ENCODE results near the gene ACTR1B. TPM values are rescaled to one million over a fixed set of nuclear protein-coding genes. Genes with fewer than 3 reads are reported as not detected.

The ACTR1B gene
- total RNA-seq, 2 experiments from 2014 or later, result 113 to 114 TPM

DNA sequence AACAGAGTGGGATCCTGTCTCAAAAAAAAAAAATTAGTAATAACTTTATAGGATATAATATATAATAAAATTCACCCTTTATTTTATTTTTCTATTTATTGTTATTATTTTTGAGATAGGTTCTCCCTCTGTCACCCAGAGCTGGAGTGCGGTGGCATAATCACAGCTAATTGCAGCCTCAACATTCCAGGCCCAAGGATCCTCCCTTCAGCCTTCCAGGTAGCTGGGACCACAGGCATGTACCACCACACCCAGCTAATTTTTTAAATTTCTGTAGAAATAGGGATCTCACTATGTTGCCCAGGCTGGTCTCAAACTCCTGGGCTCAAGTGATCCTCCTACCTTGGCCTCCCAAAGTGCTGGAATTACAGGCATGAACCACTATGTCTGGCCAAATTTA is 6.6 kb upstream of the ACTR1B start:
- Mint-ChIP-seq H3K9me3 (no peaks in the 10 kb centered on the region), H3K27me3 (no peaks in the 10 kb centered on the region), H3K36me3 (no peaks in the 10 kb centered on the region), H3K27ac (no peak overlapping the region), H3K4me1 (ENCODE audit: low read depth) (peaks cover 15% of the 10 kb centered on the region), H3K4me3 (no peak overlapping the region)
- intact Hi-C loops (cut with micrococcal nuclease), result no loop called here
- POLR2A ChIA-PET, result interaction anchor here (1.0 kb wide), 1 partner anchor 25 kb away, joined by 4 read pairs; the partner anchor contains the start of gene COX5B
- no peak for DNase-seq
- CTCF ChIA-PET, result interaction anchor here (0.9 to 2.0 kb wide), 3 partner anchors 29 to 79 kb away, joined by 3 to 7 read pairs (median 4); no protein-coding TSS in a partner anchor

DNA sequence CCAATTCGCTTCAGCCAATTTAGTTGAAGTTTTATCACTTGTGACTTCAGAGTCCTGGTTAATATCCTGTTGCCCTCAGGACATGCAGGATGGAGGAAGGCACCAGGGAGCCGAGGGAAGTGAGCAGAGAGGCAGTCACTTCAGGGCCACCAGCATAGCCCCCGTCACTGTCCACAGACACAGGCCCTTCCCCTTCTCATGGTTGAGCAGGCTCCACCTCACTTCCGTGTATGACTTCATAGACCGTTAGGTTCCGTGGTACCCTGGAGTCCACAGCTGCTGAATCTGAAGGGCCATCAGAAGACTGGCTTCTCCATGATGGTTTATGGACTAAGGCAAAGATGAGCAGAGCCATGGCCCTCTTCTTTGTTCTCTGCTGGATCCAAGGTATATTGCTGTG is 5.6 kb upstream of the ACTR1B start, which contains the start of gene C2orf92:
TSS of gene C2orf92 (plus strand) at position 266 of the 400 bp plus-strand sequence. CDS start at position 342, 76 bp downstream.
- intact Hi-C loops (cut with micrococcal nuclease), result no loop called here
- DNase-seq, result no peak
- H3K27ac Mint-ChIP-seq, result no peak within 1 kb of the TSS
- CTCF ChIA-PET, result interaction anchor here (0.9 to 2.0 kb wide), 3 partner anchors 30 to 79 kb away, joined by 3 to 7 read pairs (median 4); no protein-coding TSS in a partner anchor
- no peaks in the 10 kb centered on the region for H3K9me3 Mint-ChIP-seq
- H3K36me3 Mint-ChIP-seq, result no peaks in the 10 kb centered on the region
- no peak within 1 kb of the TSS for H3K4me3 Mint-ChIP-seq
- POLR2A ChIA-PET, result interaction anchor here (1.0 kb wide), 1 partner anchor 24 kb away, joined by 4 read pairs; the partner anchor contains the start of gene COX5B
- H3K4me1 Mint-ChIP-seq (ENCODE audit: low read depth), result peaks cover 20% of the 10 kb centered on the region
- H3K27me3 Mint-ChIP-seq, result no peaks in the 10 kb centered on the region

DNA sequence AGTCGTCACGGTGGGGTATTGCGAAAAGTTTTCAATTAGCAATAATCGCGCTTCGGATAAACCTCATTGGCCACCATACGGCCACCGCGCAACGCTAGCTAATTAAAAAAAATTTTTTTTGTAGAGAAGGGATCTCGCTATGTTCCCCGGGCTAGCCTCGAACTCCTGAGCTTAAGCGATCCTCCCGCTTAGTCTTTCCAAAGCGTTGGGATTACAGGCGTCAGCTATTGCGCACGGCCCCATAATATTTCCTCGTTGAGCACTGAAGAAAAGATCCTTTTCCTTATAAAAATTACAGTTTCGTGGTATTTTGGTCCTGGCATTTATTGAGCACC is 759 bp upstream of the ACTR1B start:
- ChIA-PET POLR2A (interaction anchor here (0.5 to 6.4 kb wide), 12 partner anchors 8 to 109 kb away, joined by 3 to 191 read pairs (median 4); partner anchors contain the start of genes ANKRD36B, COX5B and ZAP70), CTCF (interaction anchor here (0.9 to 8.1 kb wide), 16 partner anchors 9 to 84 kb away, joined by 3 to 114 read pairs (median 6); partner anchors contain the start of genes COX5B and ZAP70)
- peaks cover 10% of the 10 kb centered on the region for H3K36me3 Mint-ChIP-seq

DNA sequence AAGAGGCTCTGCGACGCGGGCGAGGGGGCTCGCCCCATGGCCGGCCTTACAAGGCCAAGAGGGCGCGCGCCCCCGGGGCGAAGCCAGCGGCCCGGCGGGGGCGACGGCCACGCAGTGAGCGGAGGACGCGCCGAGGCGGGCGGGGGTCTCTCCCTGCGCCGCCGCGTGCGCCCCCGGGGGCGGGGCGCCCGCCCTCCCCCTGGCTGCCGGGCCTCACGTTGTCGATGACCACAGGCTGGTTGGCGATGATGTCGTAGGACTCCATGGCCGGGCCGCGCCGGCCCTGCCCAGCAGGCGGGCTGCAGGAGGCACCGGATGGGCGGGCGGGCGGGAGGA is 250 bp downstream of the ACTR1B start:
- Mint-ChIP-seq H3K9me3 (no peaks in the 10 kb centered on the region), H3K27me3 (no peaks in the 10 kb centered on the region), H3K4me3 (peak overlapping the region; percentile 79), H3K4me1 (ENCODE audit: low read depth) (peaks cover 27% of the 10 kb centered on the region), H3K27ac (peak overlapping the region; percentile 93), H3K36me3 (peaks cover 11% of the 10 kb centered on the region)
- ChIA-PET POLR2A (interaction anchor here (0.5 to 6.4 kb wide), 14 partner anchors 9 to 80 kb away, joined by 3 to 191 read pairs (median 7); partner anchors contain the start of genes ANKRD36B, COX5B and ZAP70), CTCF (interaction anchor here (0.6 to 8.1 kb wide), 19 partner anchors 9 to 85 kb away, joined by 3 to 114 read pairs (median 6); partner anchors contain the start of genes ANKRD36B, COX5B and ZAP70)
- DNase-seq, result no peak
- intact Hi-C loops (cut with micrococcal nuclease), result loop anchor here (5.0 kb wide), 2 partner anchors 84 to 794 kb away; no protein-coding TSS in a partner anchor

More for the DNA sequence above, 759 bp upstream of the ACTR1B start:
- Mint-ChIP-seq H3K4me1 (ENCODE audit: low read depth) (peaks cover 27% of the 10 kb centered on the region), H3K27me3 (no peaks in the 10 kb centered on the region), H3K4me3 (peak overlapping the region; percentile 91), H3K27ac (peak overlapping the region; percentile 95), H3K9me3 (no peaks in the 10 kb centered on the region)
- no peak for DNase-seq
- intact Hi-C loops (cut with micrococcal nuclease), result loop anchor here (1.0 to 5.0 kb wide), 9 partner anchors 9 to 793 kb away; partner anchors contain the start of genes TMEM131 and ZAP70

DNA sequence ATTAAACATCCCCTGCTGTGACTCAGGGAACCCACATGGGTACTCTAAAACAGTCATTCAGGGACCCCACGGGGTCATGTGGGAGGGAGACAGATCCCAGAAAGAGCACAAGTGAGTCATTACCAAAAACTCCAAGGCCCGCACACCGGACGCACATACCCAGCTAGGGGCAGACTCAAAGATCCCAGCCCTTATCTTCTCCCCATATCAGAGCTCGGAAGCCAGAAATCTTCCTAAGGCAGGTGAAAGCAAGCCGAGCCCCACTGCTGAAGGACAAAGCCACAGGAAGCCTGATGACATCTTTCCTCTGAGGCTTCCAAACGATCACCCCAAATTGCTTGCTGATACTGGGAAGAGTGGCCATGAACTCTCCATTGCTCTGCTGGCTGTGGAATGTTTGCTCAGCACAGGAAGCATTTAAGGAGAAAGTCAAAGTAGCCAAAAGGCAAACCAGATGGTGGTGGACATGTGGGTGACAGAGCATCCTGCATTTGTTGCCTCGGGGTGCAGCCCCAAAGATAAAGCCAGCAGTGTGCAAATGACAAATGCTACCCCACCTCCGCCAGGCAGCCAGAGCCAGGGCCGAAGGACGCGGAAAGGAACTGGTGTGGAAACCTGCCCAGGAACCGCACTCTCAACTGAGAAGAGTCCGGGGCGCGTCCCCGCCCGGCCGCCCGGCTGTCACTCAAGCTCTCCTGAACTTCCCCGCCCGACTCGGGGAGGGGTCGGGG is 784 bp downstream of the ACTR1B start:
- H3K9me3 Mint-ChIP-seq, result no peaks in the 10 kb centered on the region
- intact Hi-C loops (cut with micrococcal nuclease), result loop anchor here (5.0 kb wide), 2 partner anchors 84 to 794 kb away; no protein-coding TSS in a partner anchor
- ChIA-PET CTCF (interaction anchor here (0.6 to 8.1 kb wide), 11 partner anchors 9 to 78 kb away, joined by 3 to 114 read pairs (median 6); partner anchors contain the start of genes ANKRD36B, COX5B and ZAP70), POLR2A (interaction anchor here (0.5 to 6.4 kb wide), 14 partner anchors 9 to 81 kb away, joined by 3 to 191 read pairs (median 6); partner anchors contain the start of genes ANKRD36B, COX5B and ZAP70)
- H3K27me3 Mint-ChIP-seq, result no peaks in the 10 kb centered on the region
- H3K27ac Mint-ChIP-seq, result peak overlapping the region; percentile 93
- H3K4me3 Mint-ChIP-seq, result peak overlapping the region; percentile 79
- H3K36me3 Mint-ChIP-seq, result peaks cover 16% of the 10 kb centered on the region
- H3K4me1 Mint-ChIP-seq (ENCODE audit: low read depth), result peaks cover 27% of the 10 kb centered on the region
- DNase-seq, result peak; percentile 93

DNA sequence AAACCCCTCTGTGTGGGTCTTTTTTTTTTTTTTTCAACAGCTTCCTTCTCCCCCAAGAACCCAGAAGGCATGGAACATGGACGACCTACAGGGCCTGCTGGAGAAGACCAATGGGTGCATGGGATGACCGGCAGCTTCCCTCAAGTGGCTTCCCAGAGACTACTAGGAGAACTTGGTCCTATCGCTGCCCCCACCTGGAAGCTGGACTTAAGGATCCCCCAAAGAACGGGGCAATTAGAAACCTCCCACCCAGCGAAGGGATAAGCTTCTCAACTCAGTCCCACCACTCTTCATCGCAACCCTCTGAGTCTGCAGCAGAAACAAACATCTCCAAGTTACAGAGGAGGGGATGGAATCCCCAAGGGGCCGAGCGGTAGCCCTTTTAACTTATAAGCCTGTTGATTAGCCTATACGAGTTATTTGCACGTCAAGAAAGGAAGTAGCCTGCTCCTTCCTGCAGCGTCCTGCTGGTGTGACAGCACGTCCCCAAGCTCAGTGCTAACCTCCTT is 1.4 kb downstream of the ACTR1B start:
- no peaks in the 10 kb centered on the region for H3K27me3 Mint-ChIP-seq
- CTCF ChIA-PET, result interaction anchor here (1.2 to 8.1 kb wide), 7 partner anchors 12 to 72 kb away, joined by 4 to 114 read pairs (median 8); partner anchors contain the start of genes ANKRD36B, COX5B and ZAP70
- intact Hi-C loops (cut with micrococcal nuclease), result loop anchor here (5.0 kb wide), 2 partner anchors 85 to 795 kb away; no protein-coding TSS in a partner anchor
- POLR2A ChIA-PET, result interaction anchor here (0.6 to 6.4 kb wide), 13 partner anchors 8 to 81 kb away, joined by 3 to 191 read pairs (median 6); partner anchors contain the start of genes ANKRD36B, COX5B and ZAP70
- H3K9me3 Mint-ChIP-seq, result no peaks in the 10 kb centered on the region
- H3K36me3 Mint-ChIP-seq, result peaks cover 19% of the 10 kb centered on the region
- peak overlapping the region; percentile 93 for H3K27ac Mint-ChIP-seq
- H3K4me1 Mint-ChIP-seq (ENCODE audit: low read depth), result peaks cover 27% of the 10 kb centered on the region
- DNase-seq, result no peak
- H3K4me3 Mint-ChIP-seq, result peak overlapping the region; percentile 79

DNA sequence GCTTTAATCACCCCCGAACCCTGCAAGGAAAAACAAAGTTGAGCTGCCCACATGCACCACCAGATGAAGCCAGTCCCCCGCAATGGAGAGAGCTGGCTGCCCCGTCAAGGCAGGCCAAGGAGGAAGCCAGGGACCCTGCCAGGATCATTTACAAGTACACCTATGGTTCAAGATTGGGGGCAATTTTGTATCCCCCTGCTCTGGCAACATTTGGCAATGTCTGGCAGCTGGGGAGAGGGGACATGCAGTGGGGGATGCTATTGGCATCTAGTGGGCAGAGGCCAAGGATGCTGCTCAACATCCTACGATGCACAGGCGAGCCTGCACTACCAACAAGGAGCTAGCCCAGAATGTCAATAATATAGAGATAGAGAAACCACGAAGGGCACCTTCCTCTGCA is 1.9 kb downstream of the ACTR1B start:
- POLR2A ChIA-PET, result interaction anchor here (0.9 to 6.4 kb wide), 8 partner anchors 11 to 72 kb away, joined by 4 to 191 read pairs (median 10); partner anchors contain the start of genes ANKRD36B, COX5B and ZAP70
- peak overlapping the region; percentile 49 for H3K27ac Mint-ChIP-seq
- CTCF ChIA-PET, result interaction anchor here (1.2 to 8.1 kb wide), 7 partner anchors 12 to 71 kb away, joined by 4 to 114 read pairs (median 8); partner anchors contain the start of genes ANKRD36B, COX5B and ZAP70
- H3K9me3 Mint-ChIP-seq, result no peaks in the 10 kb centered on the region
- peaks cover 24% of the 10 kb centered on the region for H3K36me3 Mint-ChIP-seq
- no peak for DNase-seq
- H3K4me1 Mint-ChIP-seq (ENCODE audit: low read depth), result peaks cover 27% of the 10 kb centered on the region
- intact Hi-C loops (cut with micrococcal nuclease), result loop anchor here (5.0 kb wide), 2 partner anchors 85 to 795 kb away; no protein-coding TSS in a partner anchor
- no peaks in the 10 kb centered on the region for H3K27me3 Mint-ChIP-seq
- H3K4me3 Mint-ChIP-seq, result peak overlapping the region; percentile 79

DNA sequence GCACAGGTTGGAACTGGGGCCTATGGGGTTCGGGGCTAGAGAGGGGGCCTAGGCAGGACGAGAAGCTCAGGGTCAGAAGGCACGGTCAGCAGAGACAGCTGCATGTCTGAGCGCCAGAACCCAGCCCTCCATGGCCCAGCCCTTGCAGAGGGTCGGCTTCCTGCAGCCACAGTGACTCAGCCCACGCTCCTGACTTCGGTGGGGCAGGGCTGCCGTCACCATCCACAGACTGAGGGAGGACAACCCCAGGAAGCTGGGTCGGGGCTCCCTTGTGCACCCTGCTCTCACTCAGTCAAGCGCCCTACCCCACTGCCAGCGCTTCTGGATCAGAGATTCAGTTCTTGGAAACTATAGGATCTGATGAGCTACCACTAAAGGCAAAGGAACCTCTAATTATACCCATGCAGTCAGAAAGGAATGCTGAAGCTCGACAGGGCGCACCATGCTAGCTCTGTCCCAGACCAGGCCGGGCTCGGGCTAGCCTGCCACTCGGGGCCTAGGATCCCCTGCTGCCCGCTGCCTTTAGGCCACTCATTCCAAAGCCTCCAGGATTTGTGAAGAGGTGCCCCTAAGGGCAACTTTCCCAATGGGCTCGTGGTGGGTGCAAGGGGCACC is 3.0 kb downstream of the ACTR1B start:
- POLR2A ChIA-PET, result interaction anchor here (4.8 to 6.4 kb wide), 2 partner anchors 12 to 53 kb away, joined by 34 to 191 read pairs; partner anchors contain the start of genes COX5B and ZAP70
- H3K9me3 Mint-ChIP-seq, result no peaks in the 10 kb centered on the region
- CTCF ChIA-PET, result interaction anchor here (1.1 to 8.1 kb wide), 3 partner anchors 13 to 70 kb away, joined by 3 to 114 read pairs (median 4); no protein-coding TSS in a partner anchor
- H3K27ac Mint-ChIP-seq, result no peak overlapping the region
- intact Hi-C loops (cut with micrococcal nuclease), result loop anchor here (5.0 kb wide), 2 partner anchors 86 to 796 kb away; no protein-coding TSS in a partner anchor
- peaks cover 30% of the 10 kb centered on the region for H3K36me3 Mint-ChIP-seq
- H3K27me3 Mint-ChIP-seq, result no peaks in the 10 kb centered on the region
- H3K4me3 Mint-ChIP-seq, result no peak overlapping the region
- peaks cover 27% of the 10 kb centered on the region for H3K4me1 Mint-ChIP-seq (ENCODE audit: low read depth)
- no peak for DNase-seq

DNA sequence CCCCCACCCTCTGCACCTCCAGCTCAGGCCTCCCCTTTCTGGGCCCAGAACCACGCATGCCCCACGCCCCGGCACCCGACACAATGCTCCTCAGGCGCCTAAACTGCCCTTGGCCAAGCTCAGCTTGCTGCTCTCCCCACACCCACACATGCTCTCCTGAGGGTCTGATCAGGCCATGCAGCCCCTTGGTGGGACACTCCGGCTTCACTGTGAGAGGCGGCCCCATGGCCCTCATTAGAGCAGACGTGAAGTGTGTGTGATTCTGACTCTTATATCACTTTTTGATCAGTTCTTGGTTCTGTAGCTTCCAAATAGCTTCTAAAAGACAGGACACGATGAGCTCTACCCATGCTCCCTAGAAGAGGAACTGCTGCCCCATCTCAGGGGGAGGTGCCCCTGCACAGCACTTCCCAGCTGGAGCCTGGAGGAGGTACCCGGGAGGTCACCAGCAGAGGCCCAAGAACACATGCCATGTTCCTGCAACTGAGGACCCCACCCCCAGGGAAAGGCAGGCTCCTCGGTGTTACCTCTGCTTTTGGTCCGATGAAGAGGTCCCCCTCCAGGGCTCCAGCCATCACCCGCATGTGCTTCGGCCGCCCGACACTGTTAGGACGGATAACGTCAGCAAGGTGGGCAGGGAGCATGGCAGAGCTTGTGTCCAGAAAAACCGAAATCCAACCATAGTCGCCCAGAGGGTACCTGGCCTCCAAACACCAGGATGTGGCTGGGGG is 3.6 kb downstream of the ACTR1B start:
- CTCF ChIA-PET, result interaction anchor here (1.1 to 8.1 kb wide), 3 partner anchors 13 to 69 kb away, joined by 3 to 114 read pairs (median 4); no protein-coding TSS in a partner anchor
- POLR2A ChIA-PET, result interaction anchor here (4.8 to 6.4 kb wide), 2 partner anchors 12 to 53 kb away, joined by 34 to 191 read pairs; partner anchors contain the start of genes COX5B and ZAP70
- DNase-seq, result no peak
- peaks cover 28% of the 10 kb centered on the region for H3K4me1 Mint-ChIP-seq (ENCODE audit: low read depth)
- no peak overlapping the region for H3K27ac Mint-ChIP-seq
- H3K4me3 Mint-ChIP-seq, result no peak overlapping the region
- no peaks in the 10 kb centered on the region for H3K9me3 Mint-ChIP-seq
- H3K27me3 Mint-ChIP-seq, result no peaks in the 10 kb centered on the region
- peaks cover 35% of the 10 kb centered on the region for H3K36me3 Mint-ChIP-seq
- intact Hi-C loops (cut with micrococcal nuclease), result loop anchor here (5.0 kb wide), 2 partner anchors 87 to 797 kb away; no protein-coding TSS in a partner anchor

DNA sequence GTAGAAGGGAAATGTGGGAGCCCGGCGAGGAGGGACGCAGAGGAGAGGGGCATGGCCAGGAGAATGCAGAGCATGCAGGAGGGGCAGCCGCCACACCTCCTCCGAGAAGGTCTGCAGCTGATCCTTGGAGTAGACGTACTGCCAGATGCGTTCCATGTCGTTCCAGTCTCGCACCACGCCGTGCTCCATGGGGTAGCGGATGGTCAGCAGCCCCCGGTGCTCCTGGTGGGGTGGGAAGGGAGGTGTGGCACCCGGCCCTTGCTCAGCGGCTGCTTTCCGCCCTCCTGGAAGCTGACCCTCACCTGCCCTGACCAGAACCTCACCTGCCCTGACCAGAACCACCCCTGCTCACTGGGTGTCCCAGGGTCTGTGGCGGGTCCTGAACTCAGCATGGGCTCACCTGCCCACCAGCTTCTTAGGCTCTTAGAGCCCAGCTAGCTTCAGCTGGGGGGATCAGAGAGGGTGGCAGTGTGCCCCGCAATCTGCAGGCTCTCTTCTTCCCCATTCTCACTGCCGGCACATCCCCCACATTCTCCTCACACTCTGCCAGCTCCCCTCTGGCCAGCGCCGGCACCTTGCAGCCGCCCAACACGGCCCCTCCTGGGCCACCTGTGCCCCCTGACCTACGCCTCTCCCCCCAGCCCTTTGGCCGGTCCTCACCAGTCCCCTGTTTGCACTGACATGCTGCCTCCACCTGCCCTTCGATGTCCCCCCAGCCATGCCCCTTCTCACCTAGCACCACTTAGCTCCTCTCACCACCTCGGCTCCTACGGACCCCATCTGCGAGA is 4.4 kb downstream of the ACTR1B start:
- Mint-ChIP-seq H3K27me3 (no peaks in the 10 kb centered on the region), H3K36me3 (peaks cover 41% of the 10 kb centered on the region), H3K4me1 (ENCODE audit: low read depth) (peaks cover 30% of the 10 kb centered on the region), H3K9me3 (no peaks in the 10 kb centered on the region), H3K4me3 (no peak overlapping the region), H3K27ac (no peak overlapping the region)
- POLR2A ChIA-PET, result interaction anchor here (6.4 kb wide), 1 partner anchor 11 kb away, joined by 191 read pairs; the partner anchor contains the start of gene COX5B
- DNase-seq, result no peak
- CTCF ChIA-PET, result interaction anchor here (1.2 to 8.1 kb wide), 2 partner anchors 12 to 38 kb away, joined by 3 to 114 read pairs; no protein-coding TSS in a partner anchor
- intact Hi-C loops (cut with micrococcal nuclease), result loop anchor here (5.0 kb wide), 2 partner anchors 88 to 798 kb away; no protein-coding TSS in a partner anchor

All from activated CD4-positive, alpha-beta memory T cell treated with anti-CD3 and anti-CD28 coated beads for 36 hours (primary cell).